Measurements from ENCODE around the gene JAM3.

The JAM3 gene

DNA sequence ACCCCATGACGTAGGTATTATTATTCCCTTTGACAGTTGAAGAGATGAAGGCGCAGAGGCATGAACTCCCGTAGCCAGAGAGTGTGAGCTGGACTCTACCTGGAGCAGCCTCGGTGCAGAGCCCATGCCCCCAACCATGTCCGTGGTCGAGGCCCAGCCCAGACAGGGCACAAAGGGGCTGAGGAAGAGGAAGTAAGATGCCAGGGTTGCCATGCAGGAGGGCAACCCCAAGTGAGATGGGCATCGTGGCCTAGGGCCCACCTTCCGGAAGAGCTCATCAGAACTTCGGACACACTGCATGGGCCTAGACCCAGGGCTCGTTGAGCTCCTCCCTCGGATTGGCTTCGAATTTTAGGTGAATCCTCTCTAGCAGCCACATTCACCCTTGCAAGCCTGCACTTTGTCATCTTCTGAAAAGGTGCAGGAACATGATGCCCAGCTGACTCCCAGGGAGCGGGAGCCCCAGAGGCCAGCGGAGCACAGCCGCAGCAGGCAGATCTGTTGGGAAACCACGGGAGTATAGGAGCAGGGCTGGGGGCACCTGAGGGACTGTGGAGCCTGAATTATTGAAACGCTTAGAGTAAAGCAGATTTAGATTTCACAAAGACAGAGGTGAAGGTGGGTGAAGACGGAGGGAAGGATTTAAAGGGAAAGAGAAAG lies 29.0 kb upstream of the JAM3 start:
- DNase-seq (ENCODE audit: low spot score), result no peak

DNA sequence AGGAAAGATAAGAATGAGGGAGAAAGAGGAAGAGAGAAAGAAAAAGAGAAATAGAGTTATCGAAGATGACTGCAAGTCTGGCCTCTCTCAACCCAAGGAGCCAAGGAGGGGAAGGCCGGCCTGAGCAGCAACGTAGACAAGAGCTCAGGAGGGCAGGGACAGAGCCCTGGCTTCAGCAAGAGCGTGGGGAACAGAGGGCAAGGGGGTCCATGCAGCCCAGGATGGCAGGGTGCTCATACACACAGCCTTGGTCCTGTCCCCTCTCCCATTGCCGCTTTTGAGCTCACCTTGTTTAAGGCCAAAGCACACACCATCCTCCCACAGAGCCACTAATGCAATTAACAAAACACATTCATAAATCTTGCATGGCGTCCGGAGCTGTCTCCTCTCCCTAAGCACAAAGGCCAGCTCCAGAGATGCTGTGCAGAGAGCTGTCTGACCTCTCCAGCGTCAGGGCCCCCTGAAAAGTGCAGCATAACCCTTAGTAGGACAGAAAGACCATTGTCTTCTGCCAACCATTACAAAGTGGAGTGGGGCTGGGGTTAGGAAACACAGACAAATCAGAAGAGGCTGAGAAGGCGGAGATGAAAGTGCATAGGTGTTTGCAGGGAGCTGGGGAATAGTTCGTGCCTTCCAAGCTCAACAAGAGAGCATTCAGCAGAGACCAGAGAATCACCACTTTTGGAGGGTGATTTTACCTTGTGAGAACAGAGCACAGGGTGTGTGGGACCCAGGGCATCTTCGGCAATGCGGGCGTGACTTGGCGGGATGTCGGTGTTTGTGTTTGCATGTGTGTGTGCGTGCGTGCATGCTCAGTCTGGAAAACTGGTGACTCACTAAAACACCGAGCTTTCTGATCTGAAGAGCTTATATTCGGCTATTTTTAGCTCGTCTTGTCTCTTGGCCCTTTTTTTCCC lies 28.2 kb upstream of the JAM3 start:
- DNase-seq (ENCODE audit: low spot score), result no peak

DNA sequence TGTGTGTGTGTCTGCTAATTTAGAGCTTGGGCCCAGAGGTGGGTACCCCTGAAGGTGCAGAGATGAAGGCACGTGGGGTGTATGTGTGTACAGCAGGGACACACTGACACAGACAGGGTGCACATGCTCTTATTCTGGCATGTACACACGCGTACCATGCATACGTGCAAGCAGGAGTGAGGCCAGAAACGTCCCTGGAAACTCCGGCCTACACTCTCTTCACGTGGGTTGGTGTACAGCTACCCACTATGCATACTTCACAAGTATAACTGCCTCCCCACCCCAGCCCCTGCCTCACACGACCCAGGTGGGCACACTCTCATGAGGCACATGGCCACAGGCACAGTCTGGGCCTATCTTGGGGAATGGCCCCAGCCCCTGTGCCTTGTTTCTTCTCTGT lies 27.5 kb upstream of the JAM3 start:
- DNase-seq (ENCODE audit: low spot score), result no peak

DNA sequence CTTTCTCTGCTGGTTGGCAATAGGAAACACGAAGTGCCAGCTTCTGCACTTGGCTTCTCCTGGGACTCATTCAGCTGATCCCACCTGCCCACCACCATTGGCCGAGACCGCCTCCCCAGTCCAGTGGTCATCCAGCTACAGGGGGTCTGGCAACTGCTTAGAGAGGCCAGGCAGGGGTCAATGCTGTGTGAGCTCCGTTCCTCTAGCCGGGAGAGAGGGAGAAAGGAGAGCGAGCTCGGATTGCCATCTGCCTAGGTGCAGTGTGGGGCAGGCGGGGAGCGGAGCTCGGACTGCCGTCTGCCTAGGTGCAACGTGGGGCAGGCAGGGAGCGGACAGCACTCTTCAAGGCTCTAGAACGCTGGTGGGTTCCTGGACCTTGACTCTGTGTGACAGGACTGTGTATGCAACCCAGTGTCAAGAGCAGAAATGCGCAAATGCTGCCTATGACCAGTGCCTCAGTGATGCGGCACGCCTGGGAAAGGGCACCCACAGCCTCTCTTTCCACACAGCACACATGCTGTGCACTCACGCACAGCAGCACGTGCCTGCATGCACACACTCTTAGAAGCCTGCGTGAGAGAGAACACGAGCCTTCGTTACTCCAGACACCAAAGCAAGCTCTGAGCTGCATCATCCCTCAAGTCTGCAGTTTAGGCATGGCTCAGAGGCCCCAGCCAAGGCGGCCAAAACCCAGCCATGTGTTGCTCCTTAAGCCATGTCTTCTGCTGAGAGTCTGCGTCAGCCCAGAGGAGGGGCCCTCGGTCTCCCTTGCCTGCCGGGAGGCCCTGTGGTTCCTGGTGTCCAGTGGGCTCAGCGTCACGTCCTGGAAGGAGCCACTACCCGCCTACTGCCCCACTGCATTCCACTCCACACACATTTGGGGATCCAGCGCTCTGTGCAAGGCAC lies 26.8 kb upstream of the JAM3 start:
- DNase-seq (ENCODE audit: low spot score), result no peak

DNA sequence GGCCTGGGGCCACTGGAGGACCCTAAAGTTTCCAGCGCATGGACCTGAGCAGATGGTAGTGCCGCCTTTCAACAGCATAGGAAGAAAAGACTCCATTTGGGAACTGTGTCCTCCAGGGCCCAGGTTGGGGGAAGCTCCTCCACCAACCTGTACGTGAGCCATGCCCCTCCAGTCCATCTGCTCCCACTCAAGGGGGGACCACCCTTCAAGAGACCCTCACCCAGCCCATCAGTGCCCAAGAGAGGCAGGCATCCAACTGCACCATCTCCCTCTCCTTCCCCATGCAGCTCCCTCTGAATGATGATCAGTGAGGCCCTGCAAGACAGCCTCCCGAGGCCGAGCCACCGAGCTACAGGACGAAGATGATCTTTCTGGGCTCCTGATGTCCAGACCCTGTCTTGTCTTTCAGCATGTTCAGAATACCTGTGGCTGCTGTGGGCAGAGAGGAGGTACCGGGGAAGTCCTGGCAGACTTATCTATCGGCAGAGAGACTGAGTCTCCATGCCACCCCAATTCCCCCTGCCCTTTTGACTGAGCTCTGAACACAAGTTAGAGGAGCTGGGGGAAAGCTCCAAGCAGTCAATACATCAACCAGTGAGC lies 25.0 kb upstream of the JAM3 start:
- DNase-seq (ENCODE audit: low spot score), result no peak

DNA sequence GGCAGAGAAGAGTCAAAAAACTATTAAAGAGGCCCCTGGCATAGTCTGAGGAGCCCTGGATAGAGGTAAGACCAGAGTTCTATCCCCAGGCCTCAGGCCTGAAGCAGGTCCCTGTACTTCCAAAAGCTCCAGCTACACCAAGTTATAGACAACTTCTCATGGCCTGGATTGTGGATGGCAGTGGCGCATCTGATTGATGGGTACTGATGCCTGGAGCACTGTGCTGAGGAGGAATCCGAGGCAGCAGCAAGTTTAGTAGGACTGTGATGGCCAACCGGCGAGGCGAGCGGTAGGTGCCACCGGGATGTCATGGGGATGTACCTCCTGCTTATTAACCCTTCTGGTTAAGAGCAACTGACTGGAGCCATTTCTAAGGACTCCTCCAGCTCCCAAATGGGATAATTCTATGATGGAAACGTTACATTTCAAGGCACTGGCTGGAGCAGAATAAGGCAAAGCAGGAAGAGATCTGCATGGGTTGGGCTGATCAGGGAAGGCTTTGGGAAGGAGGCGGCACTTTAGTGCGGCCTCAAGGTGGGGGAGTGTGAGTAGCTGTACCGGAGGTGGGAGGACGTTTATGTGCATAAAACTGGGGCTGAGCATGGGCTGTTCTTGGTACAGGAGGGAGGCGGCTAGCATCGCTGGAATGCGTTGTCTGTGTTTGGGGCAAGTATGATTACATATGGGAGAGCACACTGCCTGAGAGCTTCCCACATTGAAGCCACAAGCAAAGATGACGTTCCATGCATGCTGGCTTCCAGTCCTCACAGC lies 24.2 kb upstream of the JAM3 start:
- no peak for DNase-seq (ENCODE audit: low spot score)

DNA sequence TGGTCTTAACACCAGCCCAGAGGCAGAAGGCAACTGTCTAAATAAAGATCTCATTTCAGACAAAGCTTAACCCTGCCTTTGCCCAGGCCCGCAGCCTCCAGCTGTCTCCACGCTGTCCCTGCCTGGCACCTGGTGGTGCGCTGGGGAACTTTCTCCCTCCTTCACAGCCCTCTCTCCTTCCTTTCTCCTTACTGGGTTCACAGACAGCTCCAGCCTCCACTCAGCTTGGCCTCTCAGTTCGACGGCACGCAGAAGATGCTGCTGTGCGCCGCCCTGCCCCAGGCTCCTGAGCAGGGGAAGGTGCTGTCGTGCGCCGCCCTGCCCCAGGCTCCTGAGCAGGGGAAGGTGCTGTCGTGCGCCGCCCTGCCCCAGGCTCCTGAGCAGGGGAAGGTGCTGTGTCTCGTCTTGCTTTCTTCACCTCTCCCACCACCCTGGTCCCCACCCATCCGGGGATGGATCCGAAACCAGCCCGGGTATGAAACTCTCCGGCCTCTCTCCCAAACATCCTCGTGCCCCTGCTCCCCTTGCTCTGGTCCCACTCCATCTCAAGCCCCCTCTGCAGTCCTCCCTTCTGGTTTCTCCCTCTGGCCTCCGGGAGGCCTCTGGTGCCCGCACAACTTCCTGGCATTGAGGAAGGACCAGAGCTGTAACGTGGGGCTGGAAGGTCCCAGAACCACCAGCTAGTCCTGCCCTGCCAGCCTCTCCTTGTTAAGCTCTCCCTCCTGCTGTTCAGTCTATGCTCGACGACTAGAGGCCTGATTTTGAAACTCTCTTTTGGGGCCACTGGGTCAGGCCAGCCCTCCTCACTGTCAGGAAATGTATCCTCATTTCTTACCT lies 22.9 kb upstream of the JAM3 start:
- DNase-seq (ENCODE audit: low spot score), result no peak

DNA sequence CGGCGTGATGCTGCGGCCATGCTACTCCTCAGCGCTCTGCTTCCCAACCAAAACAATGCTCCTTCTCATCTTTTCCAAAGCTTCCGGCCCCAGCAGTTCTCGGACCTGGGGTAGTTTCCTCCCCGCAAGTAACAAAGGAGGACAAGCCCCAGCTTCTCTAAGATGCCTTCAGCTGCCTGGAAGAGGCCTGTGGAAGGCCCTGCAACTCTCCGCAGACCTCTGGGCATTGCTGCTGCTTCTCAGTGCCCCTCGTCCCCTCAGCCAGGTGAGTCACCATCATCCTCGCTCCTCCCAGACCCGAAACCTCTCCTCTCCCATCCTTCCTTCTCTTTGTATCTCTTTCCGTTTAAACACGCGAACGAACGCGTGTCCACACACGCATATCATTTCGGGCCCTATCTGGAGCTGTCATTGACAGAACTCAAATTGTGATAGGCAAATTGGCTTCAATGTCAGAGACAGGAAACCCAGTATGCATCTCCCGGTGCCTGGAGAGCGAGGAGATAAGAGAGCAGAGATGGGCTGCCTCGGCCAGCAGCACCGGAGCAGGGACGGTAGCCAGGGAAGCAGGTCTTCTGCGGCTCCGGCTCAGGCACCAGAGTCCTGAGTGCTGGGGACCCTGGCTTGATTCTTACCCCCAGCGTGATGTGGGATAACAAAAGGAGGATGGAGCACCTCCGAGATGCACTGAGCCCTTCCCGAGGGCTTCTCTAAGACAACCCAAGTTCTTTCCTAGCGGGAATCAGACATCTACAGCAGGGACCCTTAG lies 22.0 kb upstream of the JAM3 start:
- DNase-seq (ENCODE audit: low spot score), result no peak

DNA sequence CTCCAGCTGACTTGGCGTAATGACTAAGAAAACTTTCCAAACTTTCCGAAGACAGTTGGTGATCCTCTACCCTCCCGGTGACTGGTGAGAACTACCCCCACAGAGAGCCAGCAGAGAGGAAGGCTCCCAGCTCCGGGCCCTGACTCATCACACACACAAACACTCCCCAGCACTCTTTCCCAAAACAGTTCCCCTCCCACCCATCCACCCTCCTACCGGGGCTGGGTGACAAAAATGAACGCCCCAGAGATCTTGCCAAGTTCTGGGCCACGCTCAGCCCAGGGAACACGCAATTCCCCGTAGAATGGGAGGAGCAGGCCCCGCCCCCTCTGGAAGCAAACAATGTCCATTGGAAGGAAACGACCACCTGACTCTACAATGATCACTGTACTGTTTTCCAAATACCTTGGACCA lies 21.3 kb upstream of the JAM3 start:
- DNase-seq (ENCODE audit: low spot score), result no peak

DNA sequence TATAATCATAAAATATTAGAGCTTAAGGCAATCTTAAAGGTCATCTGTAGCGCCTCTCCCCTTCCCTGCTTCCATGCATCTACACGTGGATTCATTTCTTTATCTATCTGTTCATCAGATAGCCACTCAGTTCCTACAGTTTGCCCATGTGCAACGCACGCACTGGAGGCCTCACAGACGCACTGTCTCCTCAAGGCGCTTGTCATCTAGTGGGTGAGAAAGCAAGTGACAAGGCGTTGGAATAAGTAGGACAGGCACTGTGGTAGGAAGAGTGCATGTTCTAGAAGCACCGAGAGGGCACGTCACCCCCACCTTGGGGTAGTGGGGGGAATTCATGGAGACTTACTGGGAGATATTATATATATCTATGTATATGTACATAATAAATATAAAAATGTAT lies 20.8 kb upstream of the JAM3 start:
- no peak for DNase-seq (ENCODE audit: low spot score)

DNA sequence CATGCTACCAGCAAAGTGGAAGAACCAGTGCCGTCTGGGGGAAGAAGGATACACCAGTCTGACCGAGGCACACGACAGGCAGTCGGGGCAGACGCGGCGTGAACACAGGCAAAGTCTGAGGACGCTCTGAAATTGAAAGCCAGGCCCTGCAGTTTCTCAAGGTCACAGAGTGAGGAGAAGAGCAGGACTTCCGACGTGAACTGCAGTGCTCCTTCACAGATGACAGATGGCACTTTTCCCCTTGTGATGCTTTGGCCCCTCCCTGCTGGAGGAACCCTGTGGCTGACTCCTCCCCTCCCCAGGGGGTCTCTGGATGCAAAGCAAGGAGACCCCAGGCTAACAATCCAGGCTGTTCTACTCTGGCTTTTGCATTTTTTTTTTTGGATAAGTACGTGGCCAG lies 19.6 kb upstream of the JAM3 start:
- DNase-seq (ENCODE audit: low spot score), result no peak

DNA sequence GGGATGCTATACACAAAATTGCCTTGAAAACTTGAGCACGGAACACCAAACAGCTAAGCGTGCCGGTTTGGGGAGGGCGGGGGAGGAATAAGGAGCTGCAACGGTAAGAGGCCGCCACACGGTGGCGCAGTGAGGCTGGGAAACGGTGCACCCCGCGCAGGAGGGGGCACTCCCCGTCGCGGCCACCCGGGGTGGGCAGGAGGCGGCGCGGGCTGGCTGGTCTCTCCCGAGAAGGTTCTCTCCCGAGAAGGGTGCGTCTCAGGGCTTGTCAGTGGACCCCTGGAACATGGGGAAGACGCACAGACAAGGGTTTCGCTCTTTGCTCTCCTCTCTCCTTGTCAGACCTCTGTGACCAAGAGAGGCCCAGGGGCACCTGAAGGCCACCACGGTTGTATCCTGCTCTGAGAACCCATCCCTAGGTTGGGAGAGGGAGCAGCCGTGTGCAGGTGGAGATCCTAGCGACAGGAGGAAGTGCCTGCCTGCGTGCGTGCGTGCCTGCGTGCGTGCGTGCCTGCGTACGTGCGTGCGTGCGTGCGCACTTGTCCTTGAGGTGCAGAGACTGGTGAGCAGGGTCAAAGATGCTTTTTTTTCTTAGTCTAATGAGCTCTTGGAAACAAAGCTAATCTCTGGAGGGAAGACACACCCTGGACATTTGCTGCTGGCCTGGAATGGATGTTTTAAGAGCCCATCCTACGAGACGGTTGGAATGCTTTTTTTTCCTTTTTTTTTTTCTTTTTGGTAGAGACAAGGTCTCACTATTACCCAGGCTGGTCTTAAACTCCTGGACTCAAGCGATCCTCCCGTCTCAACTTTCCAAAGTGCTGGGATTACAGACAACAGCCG lies 18.1 kb upstream of the JAM3 start:
- peak; percentile 70 for DNase-seq (ENCODE audit: low spot score)

DNA sequence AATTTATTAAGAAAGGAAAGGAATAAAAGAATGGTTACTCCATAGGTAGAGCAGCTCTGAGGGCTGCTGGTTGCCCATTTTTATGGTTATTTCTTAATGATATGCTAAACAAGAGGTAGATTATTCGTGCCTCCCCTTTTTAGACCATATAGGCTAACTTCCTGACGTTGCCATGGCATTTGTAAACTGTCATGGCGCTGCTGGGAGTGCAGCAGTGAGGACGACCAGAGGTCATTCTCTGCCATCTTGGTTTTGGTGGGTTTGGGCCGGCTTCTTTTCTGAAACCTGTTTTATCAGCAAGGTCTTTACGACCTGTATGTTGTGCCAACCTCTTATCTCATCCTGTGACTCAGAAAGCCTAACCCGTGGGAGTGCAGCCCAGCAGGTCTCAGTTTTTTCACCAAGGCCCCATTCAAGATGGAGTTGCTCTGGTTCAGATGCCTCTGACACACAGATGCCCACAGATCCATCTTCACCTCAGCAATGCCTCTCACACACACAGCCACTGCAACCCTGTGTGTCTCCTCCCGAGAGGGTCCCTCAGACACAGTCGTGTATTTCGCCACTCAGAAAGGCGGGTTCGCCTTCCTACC lies 16.4 kb upstream of the JAM3 start:
- DNase-seq (ENCODE audit: low spot score), result no peak

DNA sequence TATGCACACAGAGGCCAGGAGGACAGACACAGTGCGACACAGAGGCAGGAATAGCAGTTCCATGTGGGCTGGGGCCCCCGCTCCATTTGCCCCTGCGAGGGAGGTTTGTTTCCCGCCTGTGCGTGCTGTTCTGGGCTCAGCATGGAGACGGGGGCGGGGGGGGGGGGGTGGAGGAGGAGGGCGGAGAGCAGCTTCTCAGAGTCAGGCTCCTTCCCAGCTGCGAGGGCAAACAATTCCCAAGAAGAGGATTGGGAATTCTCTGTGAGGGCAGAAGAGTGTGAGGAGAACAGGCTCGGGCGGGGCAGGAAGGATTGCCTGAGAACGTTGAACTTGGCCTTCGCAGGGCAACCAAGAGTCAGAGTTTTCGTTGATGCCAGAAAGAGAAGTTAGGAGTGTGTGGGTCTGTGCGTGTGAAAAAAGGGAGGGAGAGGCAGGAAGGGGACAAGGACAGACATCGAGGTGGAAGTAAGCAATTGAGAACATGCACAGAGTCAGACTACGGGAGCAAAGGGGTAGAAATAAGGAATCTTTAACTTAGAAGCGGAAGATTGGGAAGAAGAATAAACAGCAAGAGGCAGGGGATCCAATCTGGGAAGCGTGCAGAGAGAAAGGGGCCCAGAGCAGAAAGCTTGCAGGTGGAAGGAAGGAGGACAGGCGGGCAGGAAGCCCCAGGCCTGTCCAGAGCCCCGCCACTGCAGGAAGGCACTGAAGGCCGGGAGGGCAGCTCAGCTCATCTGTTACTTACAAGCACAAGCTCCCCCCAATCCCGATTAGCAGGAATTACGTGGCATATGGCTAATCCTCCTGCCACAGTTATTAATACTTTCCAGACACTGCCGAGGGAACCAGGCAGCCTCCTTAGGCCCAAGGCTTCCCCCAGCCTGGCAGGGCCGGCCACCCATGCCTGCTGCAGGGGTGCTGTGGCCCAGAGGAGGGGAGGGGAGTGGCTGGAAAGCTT lies 15.6 kb upstream of the JAM3 start:
- no peak for DNase-seq (ENCODE audit: low spot score)

DNA sequence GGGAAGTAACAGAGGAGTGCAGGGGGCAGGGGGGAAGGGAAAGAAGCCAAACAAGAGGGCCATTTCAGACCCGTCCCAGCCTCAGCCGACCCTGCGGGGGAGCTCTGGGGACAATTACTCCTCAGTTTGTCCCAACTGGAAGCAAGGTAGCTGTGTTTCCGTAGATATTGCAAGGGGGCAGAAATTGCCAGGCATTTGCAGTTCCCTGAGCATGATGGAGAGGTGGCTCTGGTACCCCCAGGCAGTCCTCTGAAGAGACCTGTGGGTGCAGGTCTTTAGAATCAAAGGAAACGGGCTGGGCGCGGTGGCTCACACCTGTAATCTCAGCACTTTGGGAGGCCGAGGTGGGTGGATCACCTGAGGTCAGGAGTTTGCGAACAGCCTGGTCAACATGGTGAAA lies 13.8 kb upstream of the JAM3 start:
- no peak for DNase-seq (ENCODE audit: low spot score)

DNA sequence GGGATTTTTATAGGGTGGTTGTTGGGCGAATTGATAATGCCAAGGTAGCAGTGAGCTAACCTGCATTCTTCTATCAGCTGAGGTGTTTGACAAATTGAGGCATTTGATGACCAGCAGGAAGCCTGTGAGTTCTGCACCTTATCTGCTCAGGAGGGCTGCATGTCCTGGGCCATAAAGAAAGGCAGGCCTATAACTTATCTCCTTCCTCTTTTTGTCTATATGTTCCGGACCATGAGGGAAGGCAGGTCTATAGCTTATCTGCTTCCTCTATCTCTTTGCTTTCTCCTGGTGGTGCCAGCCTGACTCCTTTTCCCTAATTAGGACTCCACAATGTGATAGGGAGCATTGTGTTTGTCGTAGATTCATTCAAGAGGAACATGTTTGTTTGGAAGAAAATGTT lies 8.6 kb upstream of the JAM3 start:
- DNase-seq (ENCODE audit: low spot score), result no peak
